BLaER1 treated with 17β-estradiol and CSF1 and Interleukin-3, amounts not matched to agents 10 nM and 100 nM (cell line): ENCODE data around the gene TCL1B.
"Not testable (repeated sequence)": the region's sequence is repeated elsewhere in the genome, so short reads cannot be mapped to it uniquely, and the experiment has no call there.

Experiments
- H3K27ac ChIP-seq, 11 experiments: shearing (Covaris generic); formaldehyde crosslinking; 2 replicates each; pipeline ENCODE4 v1.8.1; 2022
- H3K27me3 ChIP-seq, 11 experiments: shearing (Covaris generic); formaldehyde crosslinking; 2 replicates each; pipeline ENCODE4 v1.8.1; 2022
- H3K36me3 ChIP-seq, 11 experiments: shearing (Covaris generic); formaldehyde crosslinking; 2 replicates each; pipeline ENCODE4 v1.8.1; 2022
- H3K4me1 ChIP-seq, 10 experiments: shearing (Covaris generic); formaldehyde crosslinking; 2 replicates each; pipeline ENCODE4 v1.8.1; 2022
- H3K4me2 ChIP-seq, 11 experiments: shearing (Covaris generic); formaldehyde crosslinking; 2 replicates each; pipeline ENCODE4 v1.8.1; 2022
- H3K4me3 ChIP-seq, 10 experiments: shearing (Covaris generic); formaldehyde crosslinking; 2 replicates each; pipeline ENCODE4 v1.8.1; 2022
- H3K9ac ChIP-seq, 11 experiments: shearing (Covaris generic); formaldehyde crosslinking; 2 replicates each; pipeline ENCODE4 v1.8.1; 2022
- H3K9me3 ChIP-seq, 11 experiments: shearing (Covaris generic); formaldehyde crosslinking; replicated peaks in 1 of 11; 2 replicates each; pipeline ENCODE4 v1.8.1; 2022
- H4K20me1 ChIP-seq, 11 experiments: shearing (Covaris generic); formaldehyde crosslinking; 2 replicates each; pipeline ENCODE4 v1.8.1; 2022
- Cebpa-rat ChIP-seq, 11 experiments: shearing (Covaris generic); IDR thresholded peaks; 2 replicates each; pipeline ENCODE4 v1.8.1; 2022

TCL1B gene

DNA sequence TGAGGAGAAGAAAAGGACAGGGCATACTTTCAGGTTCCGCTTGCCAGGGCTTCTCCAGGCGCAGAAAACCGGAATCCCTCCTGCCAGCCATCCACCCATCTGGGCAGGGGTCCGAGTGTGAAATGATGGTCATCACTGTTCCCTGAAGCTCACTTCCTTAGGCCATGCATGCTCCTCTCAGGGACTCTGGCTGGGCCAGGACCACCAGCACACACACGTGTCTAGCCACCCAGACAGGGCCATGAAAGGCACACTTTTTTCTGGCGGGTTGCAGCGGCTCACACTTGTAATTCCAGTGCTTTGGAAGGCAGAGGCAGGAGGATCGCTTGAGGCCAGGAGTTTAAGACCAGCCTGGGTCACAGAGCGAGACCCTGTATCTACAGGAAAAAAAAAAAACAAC is 26.2 kb downstream of the TCL1B start:
- H3K36me3 ChIP-seq = peaks cover 0 to 53% (median 24%) of the 10 kb centered on the region in 11 experiments; a peak in 14 of 22 replicates
- H3K27ac ChIP-seq = peak overlapping the region in 9 of 11 experiments; percentile 28 to 92 (median 87); a peak in 19 of 22 replicates
- peaks cover 24 to 78% (median 59%) of the 10 kb centered on the region in 10 experiments for H3K4me1 ChIP-seq
- H3K27me3 ChIP-seq = no peaks in the 10 kb centered on the region
- peak overlapping the region; percentile 79 to 100 (median 96) for H3K4me2 ChIP-seq
- H3K4me3 ChIP-seq = peak overlapping the region; percentile 2 to 95 (median 76); a peak in 18 of 20 replicates
- TF ChIP-seq Cebpa-rat (IDR thresholded peaks at IDR 0.05) = no peak
- H4K20me1 ChIP-seq = no peaks in the 10 kb centered on the region
- H3K9ac ChIP-seq = peak overlapping the region; percentile 9 to 93 (median 86); a peak in 21 of 22 replicates
- no peaks in the 10 kb centered on the region; a peak in 1 of 22 replicates for H3K9me3 ChIP-seq

GRCh38 chr14:95713596-95714371 is 27.6 kb downstream of the TCL1B start, which contains the start of gene TCL1A:
TCL1A (minus strand) TSS chr14:95714125; CDS start chr14:95714066, 59 bp downstream.
- Histone ChIP-seq H4K20me1 (no peaks in the 10 kb centered on the region), H3K27me3 (no peaks in the 10 kb centered on the region), H3K4me2 (peak within 1 kb of the TSS; percentile 79 to 100 (median 96)), H3K4me1 (peaks cover 24 to 66% (median 51%) of the 10 kb centered on the region in 10 experiments), H3K9ac (peak within 1 kb of the TSS; percentile 62 to 93 (median 86); a peak in 21 of 22 replicates), H3K9me3 (no peaks in the 10 kb centered on the region; a peak in 1 of 22 replicates), H3K27ac (peak within 1 kb of the TSS; percentile 8 to 92 (median 87); a peak in 21 of 22 replicates), H3K4me3 (peak within 1 kb of the TSS; percentile 45 to 95 (median 76)), H3K36me3 (peaks cover 0 to 43% (median 21%) of the 10 kb centered on the region in 11 experiments; a peak in 14 of 22 replicates)
- no peak for TF ChIP-seq Cebpa-rat (IDR thresholded peaks at IDR 0.05)

- H3K27me3 ChIP-seq = no peaks in the 10 kb centered on the region
- H3K27ac ChIP-seq = no peak overlapping the region
- no peaks in the 10 kb centered on the region for H4K20me1 ChIP-seq
- peaks cover 27 to 35% (median 33%) of the 10 kb centered on the region in 11 experiments for H3K9me3 ChIP-seq
- TF ChIP-seq Cebpa-rat (IDR thresholded peaks at IDR 0.05) = no peak
- no peak overlapping the region for H3K4me3 ChIP-seq
- H3K9ac ChIP-seq = no peak overlapping the region
- H3K4me1 ChIP-seq = peaks cover 0 to 21% (median 13%) of the 10 kb centered on the region in 10 experiments; a peak in 14 of 20 replicates
- H3K36me3 ChIP-seq = peaks cover 0 to 57% (median 34%) of the 10 kb centered on the region in 11 experiments; a peak in 15 of 22 replicates
- H3K4me2 ChIP-seq = no peak overlapping the region
These were observed 36.4 kb downstream of the TCL1B start for GRCh38 chr14:95722525-95723190.

DNA sequence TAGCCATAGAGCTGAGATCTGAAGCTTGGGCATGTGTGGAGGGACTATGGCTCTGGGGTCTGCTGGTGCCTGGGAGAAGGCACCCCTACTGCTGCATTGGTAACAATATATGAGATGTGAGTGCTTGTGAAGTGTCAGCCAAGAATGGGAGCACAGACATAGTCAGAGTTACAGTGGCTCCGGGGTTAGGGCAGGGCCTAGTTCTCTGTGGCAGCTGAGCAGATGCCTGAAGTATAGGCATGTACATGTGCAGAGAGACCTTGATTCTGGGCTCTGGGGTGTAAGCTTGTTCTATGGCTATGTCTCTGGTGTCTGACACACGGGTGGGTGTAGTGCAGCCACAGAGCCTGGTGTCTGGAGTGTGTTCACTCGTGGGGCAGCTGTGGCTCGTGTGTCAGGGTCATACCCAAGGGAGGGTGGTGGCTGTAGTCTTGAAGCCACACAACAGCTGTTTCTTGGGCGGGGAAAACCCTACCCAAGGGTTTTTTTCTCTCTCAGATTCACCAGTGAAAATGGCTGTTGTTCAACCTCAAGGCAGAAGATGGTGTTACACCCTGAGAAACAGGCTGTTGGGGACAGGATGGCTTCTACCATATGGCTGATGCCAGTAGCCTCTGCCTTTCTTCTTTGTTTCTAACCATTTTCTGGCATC is 39.6 kb downstream of the TCL1B start:
- Histone ChIP-seq H3K4me1 (peaks cover 0 to 38% (median 27%) of the 10 kb centered on the region in 10 experiments; a peak in 16 of 20 replicates), H3K36me3 (peaks cover 0 to 62% (median 34%) of the 10 kb centered on the region in 11 experiments; a peak in 15 of 22 replicates), H3K27ac (peak overlapping the region in 4 of 11 experiments; percentile 11 to 46 (median 14); a peak in 3 of 22 replicates), H3K9ac (no peak overlapping the region), H4K20me1 (no peaks in the 10 kb centered on the region), H3K4me2 (peak overlapping the region in 8 of 11 experiments; percentile 32 to 60 (median 52); a peak in 15 of 22 replicates), H3K27me3 (no peaks in the 10 kb centered on the region), H3K9me3 (peaks cover 27 to 35% (median 33%) of the 10 kb centered on the region in 11 experiments), H3K4me3 (no peak overlapping the region)
- no peak for TF ChIP-seq Cebpa-rat (IDR thresholded peaks at IDR 0.05)

GRCh38 chr14:95727056-95727700 is 41.0 kb downstream of the TCL1B start:
- Histone ChIP-seq H3K4me2 (0 out of 22 replicates have a peak overlapping the region, but pooled peaks of 1 of the 11 experiments have one; percentile 58), H3K27me3 (no peaks in the 10 kb centered on the region), H3K9me3 (peaks cover 18 to 24% (median 22%) of the 10 kb centered on the region in 11 experiments), H3K27ac (no peak overlapping the region), H3K9ac (no peak overlapping the region), H3K4me1 (peaks cover 0 to 38% (median 27%) of the 10 kb centered on the region in 10 experiments; a peak in 16 of 20 replicates), H3K4me3 (no peak overlapping the region), H3K36me3 (peaks cover 0 to 50% (median 25%) of the 10 kb centered on the region in 11 experiments; a peak in 15 of 22 replicates), H4K20me1 (no peaks in the 10 kb centered on the region)
- no peak for TF ChIP-seq Cebpa-rat (IDR thresholded peaks at IDR 0.05)

GRCh38 chr14:95729402-95730028 is 43.3 kb downstream of the TCL1B start:
- H4K20me1 ChIP-seq, H3K9ac ChIP-seq, H3K9me3 ChIP-seq, H3K4me3 ChIP-seq, H3K27me3 ChIP-seq, H3K27ac ChIP-seq: not testable (repeated sequence)
- Histone ChIP-seq H3K4me2 (peak overlapping the region in 8 of 11 experiments; percentile 27 to 53 (median 42); a peak in 15 of 22 replicates), H3K36me3 (peaks cover 0 to 39% (median 3%) of the 10 kb centered on the region in 11 experiments; a peak in 8 of 22 replicates), H3K4me1 (peaks cover 0 to 38% (median 27%) of the 10 kb centered on the region in 10 experiments; a peak in 16 of 20 replicates)

DNA sequence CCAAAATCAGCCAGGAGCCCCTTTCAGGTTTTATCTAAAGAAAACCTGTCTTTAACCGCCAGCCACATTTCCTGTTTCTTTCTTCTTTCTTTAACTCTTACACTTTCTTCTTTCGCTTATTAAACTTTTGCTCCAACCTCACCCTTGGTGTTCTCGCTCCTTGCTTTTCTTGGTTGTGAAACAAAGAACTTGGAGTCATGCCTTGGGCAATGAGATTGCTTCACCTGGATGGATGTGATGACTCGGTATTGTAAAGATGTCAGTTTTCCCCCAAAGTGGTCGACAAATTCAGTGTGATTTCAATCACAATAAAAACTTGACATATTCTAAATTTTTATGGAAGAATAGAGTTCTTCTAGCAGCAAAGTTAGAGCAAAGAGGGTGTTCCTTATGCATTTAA is 43.9 kb downstream of the TCL1B start:
- H3K4me2 ChIP-seq = 0 out of 22 replicates have a peak overlapping the region, but pooled peaks of 1 of the 11 experiments have one; percentile 48
- H3K9me3 ChIP-seq = no peaks in the 10 kb centered on the region
- no peak overlapping the region for H3K4me3 ChIP-seq
- peaks cover 0 to 34% (median 27%) of the 10 kb centered on the region in 10 experiments; a peak in 16 of 20 replicates for H3K4me1 ChIP-seq
- H3K9ac ChIP-seq = no peak overlapping the region
- H3K27ac ChIP-seq = no peak overlapping the region
- no peak for TF ChIP-seq Cebpa-rat (IDR thresholded peaks at IDR 0.05)
- H3K27me3 ChIP-seq = no peaks in the 10 kb centered on the region
- H4K20me1 ChIP-seq = no peaks in the 10 kb centered on the region
- peaks cover 0 to 33% (median 0%) of the 10 kb centered on the region in 11 experiments; a peak in 6 of 22 replicates for H3K36me3 ChIP-seq
